Hematopoietic multipotent progenitor cell treated with erythropoietin and hydrocortisone succinate and interleukin-3 and kit ligand, for 15 days (in vitro differentiated cells): ENCODE results near the gene MYG1.
A peak's percentile ranks its signal among the peaks of the same experiment; 100 is the strongest.
"Not testable (repeated sequence)": the region's sequence is repeated elsewhere in the genome, so short reads cannot be mapped to it uniquely, and the experiment has no call there.

Experiments used
- DNase-seq: peaks from one replicate; pipeline ENCODE4 v3.0.0-alpha.2; 2015; ENCODE audit warnings: low spot score

The MYG1 gene

DNA sequence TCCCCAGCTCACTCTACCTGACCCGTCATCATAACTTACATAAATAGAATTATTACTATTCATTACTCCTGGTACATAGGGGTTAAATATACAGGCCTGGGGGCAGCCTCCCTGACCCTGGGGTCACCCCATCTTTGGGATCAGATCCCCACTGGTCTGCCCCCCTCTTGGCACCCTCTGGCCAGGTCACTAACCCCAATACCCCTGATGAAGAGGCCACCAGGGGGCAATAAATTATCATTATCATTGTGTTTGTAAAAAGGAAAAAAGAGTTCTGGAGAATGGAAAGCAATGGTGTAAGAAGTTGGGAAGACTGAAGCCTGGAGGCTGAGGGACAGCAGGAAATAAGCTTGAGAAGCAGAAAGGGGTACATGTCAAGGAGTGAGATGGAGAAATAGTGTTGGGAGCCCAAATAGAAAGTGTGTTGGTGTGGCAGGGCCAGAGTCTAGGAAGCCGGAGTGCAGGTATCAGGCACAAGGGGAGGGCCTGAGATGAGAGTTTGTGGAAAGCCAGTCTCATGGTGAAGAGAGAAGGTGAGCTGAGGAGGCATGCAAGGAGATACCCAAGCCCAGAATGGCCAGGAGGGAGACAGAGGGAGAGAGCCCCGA, 28.0 kb downstream of the MYG1 start:
- no peak for DNase-seq

DNA sequence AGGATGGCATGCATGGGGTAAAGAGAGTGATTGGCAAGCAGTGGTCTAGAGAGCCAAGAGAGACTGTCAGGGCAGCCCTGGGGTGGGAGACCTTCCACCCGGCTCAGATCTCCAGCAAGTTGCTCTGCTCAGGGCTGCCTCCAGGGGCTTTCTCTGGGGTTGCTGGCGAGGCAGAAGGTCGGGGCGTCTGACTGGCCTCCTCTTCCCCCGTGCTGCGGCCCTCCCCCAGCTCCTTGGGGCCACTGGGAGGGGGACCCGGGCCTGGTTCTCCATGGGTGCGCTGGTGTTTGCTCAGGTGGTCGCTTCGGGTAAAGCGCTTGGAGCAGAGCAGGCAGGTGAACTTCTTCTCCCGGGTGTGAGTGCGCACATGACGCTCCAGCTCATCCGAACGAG, 28.5 kb downstream of the MYG1 start:
- DNase-seq: no peak

DNA sequence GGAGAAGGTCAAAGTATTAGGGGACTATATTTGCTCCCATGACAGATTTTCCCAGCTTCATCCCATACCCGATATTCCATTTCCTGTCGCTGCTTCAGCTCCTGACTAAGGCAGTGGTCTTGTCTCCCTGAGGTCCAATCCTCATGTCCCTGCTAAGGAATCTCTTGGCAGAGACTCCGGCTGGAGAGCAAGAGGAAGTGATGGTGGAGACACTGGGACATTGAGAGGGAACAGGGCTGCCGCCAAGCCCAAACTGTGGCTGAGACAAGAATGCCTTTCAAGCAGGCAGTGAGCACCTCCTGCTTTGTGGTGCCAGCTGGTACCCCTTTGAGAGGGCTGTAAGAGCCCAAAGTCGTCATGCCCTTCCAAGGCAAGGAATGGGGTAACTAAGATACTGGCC, 31.2 kb downstream of the MYG1 start:
- no peak for DNase-seq

DNA sequence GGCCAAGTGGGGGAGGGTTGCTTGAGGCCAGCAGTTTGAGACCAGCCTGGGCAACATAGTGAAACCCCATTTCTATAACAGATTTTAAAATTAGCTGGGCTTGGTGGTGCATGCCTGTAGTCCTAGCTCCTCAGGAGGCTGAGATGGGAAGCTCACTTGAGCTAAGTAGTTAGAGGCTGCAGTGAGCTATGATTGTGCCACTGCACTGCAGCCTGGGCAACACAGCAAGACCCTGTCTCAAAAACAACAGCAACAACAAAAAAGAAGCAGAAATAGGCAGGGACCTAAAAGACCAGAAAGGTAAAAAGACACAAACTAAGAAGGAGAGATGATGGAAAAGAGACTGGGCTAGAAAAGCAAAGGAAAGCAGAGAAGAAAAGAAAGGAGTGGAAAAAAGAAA, 32.8 kb downstream of the MYG1 start:
- not testable (repeated sequence) for DNase-seq

DNA sequence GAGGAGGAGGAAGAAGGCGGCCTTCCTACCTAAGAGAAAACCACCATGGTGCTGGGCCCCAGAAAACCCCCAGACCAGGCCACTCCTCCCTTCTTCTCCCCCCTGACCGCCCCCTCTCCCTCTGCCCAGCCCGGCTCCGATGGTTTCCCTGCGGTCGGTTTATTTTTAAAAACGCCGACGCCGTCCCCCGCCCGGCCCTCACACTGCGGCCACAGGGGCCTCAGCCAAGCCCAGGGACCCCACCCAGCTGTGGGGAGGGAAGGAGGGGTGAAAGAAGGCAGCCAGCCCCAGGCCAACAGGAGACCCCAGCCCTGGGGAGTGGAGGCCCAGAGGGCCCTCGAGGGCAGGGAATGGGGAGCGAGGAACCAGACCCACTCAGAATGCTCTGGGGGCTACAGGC, 33.2 kb downstream of the MYG1 start:
- no peak for DNase-seq

- no peak for DNase-seq
Measured at GRCh38 chr12:53333289-53333688, 33.8 kb downstream of the MYG1 start.

GRCh38 chr12:53333845-53334244, 34.4 kb downstream of the MYG1 start:
- no peak for DNase-seq

GRCh38 chr12:53334822-53335221, 35.3 kb downstream of the MYG1 start:
- no peak for DNase-seq

DNA sequence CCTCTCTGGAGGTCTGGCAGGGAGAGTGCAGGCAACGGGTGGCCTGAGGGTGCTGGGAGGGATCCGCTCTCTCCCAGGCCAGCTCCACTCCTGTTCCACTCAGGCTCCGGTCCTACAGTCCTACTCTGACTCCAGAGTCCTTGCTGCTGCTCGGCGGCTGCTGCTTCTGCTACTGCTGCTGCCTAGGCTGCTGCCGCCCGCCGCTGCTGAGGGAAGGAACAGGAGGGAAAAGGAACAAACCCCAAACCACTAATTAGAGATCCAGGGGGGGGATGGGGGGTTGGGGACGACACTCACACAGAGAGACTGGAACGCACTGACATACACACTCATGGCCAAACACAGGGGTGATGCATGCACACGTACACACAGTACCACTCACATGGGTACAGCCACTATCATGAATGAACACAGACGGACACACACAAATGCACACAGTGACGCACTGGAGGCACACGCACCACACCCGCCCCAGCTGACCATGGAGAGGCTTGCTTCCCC, 36.7 kb downstream of the MYG1 start, which contains the start of gene SP7:
Gene SP7, minus strand, starts transcription at position 174 of the 501 bp plus-strand sequence. CDS start 708 bp downstream, outside the sequence.
- DNase-seq: no peak

GRCh38 chr12:53338017-53338416, 38.5 kb downstream of the MYG1 start:
- no peak for DNase-seq

- no peak for DNase-seq
Measured at GRCh38 chr12:53338916-53339315, 39.4 kb downstream of the MYG1 start.

DNA sequence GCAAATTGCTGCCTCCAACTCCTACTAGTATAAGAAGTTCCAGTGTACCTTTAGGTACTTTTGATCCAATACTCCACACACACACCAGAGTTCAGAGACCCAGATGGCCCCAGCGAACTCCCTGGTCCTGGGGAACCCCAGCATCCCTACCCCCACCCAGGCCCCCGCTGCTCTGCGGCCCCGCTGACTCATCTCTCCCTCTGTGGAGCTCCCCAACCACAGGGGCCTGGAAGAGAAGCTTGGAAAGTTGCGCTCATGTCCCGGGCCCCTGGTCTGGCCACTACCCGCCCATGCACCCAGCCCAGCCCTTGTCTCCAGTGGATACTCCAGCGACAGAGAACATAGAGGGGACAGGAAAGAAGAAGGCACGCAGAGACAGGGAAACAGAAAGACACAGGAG, 40.9 kb downstream of the MYG1 start:
- DNase-seq: no peak

DNA sequence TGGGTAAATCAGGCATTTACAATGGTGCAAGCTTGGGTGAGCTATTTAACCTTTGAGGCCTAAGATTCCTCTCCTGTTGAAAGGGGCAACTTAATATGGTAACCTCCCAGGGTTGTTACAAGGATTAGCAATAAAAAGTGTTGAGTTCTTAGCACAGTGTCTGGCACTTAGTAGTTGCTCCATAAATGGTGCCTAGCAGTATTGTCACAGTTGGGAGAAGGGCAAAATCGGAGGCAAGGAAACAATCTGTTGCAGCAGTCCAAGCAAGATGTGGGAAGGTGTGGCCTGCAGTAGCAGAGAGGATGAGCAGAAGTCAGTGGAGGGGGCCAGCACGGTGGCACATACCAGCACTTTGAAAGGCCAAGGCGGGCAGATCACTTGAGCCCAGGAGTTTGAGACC, 44.0 kb downstream of the MYG1 start:
- no peak for DNase-seq

DNA sequence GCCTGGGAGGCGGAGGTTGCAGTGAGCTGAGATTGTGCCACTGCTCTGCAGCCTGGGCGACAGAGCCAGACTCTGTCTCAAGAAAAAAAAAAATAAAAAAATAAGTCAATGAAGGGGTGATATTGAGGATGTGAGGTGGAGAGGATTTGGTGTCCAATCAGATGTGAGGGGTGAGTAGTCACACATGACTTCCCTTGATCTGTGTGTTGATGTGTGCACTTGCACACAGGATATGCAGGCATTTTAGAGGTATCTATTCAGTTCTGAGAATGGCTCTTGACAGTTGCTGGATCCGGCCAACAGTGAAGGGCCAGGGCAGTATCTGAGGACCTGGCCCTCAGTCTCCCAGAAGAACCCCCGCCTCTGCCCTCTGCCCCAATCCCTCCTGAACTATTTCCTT, 44.5 kb downstream of the MYG1 start:
- DNase-seq: no peak

GRCh38 chr12:53344487-53344823, 45.0 kb downstream of the MYG1 start:
- DNase-seq: no peak

DNA sequence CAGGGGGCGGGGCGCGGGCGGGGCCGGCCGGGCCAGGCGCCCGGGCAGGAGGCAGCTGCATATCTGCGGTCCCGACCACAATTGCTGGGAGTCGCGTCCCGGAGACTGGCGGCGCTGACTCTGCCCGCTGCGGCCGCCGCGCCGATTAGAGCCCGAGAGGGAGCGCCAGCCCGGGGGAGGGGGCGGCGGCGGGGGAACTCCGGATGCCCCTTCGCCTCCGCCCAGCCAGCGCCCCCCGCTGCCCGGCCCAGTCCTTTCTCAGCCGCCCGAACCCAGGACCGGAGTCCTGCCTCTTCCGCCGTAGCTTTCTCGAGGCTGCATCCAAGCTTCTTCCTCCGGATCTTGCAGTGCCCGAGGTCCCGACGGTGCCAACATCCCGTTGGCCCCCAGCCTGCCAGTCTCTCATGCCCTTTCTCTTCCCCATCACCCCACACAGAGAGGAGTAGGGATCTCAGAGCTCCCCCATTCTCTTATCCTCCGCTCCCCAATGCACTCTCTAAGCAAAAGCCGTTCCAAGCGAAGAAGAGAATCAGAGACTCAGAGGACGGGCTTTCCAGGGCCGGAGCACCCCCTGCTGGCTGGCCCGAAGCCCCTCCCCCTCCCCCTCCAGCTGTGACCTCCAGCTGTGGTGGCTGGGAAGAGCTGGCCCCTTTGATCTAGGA, 45.5 kb downstream of the MYG1 start:
- peak; percentile 52 for DNase-seq

- no peak for DNase-seq
Measured at GRCh38 chr12:53345486-53346188, 46.1 kb downstream of the MYG1 start.

- no peak for DNase-seq
Measured at GRCh38 chr12:53346491-53346890, 47.0 kb downstream of the MYG1 start.

- no peak for DNase-seq
Measured at GRCh38 chr12:53347905-53348304, 48.4 kb downstream of the MYG1 start.

DNA sequence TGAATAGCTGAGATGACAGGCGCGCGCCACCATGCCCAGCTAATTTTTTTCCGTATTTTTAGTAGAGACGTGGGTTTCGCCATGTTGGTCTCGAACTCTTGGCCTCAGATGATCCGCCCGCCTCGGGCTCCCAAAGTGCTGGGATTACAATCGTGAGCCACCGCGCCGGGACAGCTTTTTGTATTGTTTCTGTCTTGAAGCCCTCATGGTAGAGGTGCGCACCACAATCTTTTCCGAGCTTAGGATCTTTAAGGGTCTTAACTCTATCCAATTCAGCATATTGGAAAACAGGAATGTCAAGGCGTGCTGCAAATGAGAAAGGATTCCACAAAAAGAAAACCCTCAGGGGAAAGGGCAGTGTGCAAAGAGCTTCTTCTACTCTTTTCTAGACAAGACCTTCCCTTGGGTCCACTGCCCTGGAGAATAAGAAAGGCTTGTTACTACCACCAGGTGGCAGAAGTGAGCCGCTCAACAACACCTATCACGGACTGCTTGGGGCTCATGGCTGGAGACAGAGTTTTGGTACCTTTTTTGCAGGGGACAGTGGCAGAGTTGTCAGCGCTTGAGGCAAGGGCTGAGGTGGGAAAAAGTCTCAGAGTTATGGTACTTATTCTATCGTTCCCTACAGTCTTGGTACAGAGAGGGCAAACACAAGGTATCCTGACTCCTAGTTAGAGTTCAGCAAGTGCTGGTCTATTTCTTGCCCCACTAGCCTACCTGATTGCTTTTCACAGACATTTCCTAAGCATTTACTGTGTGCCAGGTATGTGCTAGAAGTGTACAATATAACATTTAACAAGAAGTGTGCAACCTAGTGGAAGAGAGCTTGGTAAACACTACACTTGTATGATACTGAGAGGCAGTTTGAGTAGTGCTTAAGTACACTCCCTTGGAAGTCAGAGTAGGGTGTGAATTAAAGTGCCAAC, 53.1 kb downstream of the MYG1 start:
- peak; percentile 88 for DNase-seq

DNA sequence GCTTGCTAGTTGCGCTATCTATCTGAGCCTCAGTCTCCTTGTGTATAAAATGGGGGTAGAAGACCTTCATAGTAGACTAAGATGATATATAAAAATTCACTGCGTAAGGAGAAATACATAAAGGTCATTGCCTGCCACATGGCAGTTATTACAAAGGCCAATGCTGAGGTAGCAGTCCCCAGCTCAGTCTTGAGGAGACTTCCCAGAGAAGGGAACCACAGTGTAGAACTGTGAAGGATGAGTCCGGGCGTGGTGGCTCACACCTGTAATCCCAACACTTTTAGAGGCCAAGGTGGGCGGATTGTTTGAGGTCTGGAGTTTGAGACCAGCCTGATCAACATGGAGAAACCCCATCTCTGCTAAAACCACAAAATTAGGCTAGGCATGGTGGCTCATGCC, 53.8 kb downstream of the MYG1 start:
- DNase-seq: no peak

- DNase-seq: no peak
Measured at GRCh38 chr12:53355121-53355520, 55.6 kb downstream of the MYG1 start.
